ENCODE data around the gene IL36B.
A peak's percentile ranks its signal among the peaks of the same experiment; 100 is the strongest.

IL36B gene

GRCh38 chr2:113005030-113005509 is 47.6 kb downstream of the IL36B start, which contains the start of gene IL36A:
IL36A (plus strand) TSS chr2:113005459; CDS start chr2:113005872, 413 bp downstream.
- DNase-seq: no peak

GRCh38 chr2:113002677-113003076 is 50.0 kb downstream of the IL36B start:
- DNase-seq: no peak

- no peak for DNase-seq
Observed at GRCh38 chr2:113000436-113000835, 52.2 kb downstream of the IL36B start.

GRCh38 chr2:112997151-112997550 is 55.5 kb downstream of the IL36B start:
- DNase-seq: no peak

GRCh38 chr2:112996635-112997034 is 56.0 kb downstream of the IL36B start:
- DNase-seq: peak; percentile 24

GRCh38 chr2:112995346-112995920 is 57.2 kb downstream of the IL36B start:
- peak; percentile 17 for DNase-seq

GRCh38 chr2:112994648-112995047 is 58.0 kb downstream of the IL36B start:
- no peak for DNase-seq

- DNase-seq: no peak
Observed at GRCh38 chr2:112993831-112994230, 58.8 kb downstream of the IL36B start.

GRCh38 chr2:112989611-112990010 is 63.1 kb downstream of the IL36B start:
- no peak for DNase-seq

- DNase-seq: no peak
Observed at GRCh38 chr2:112985090-112985489, 67.6 kb downstream of the IL36B start.

GRCh38 chr2:112980537-112980936 is 72.1 kb downstream of the IL36B start:
- DNase-seq: no peak

- DNase-seq: no peak
Observed at GRCh38 chr2:112979731-112980130, 72.9 kb downstream of the IL36B start.

GRCh38 chr2:112977559-112978056 is 75.1 kb downstream of the IL36B start, which contains the start of gene IL36G:
IL36G (plus strand) TSS chr2:112978006; CDS start chr2:112978639, 633 bp downstream.
- no peak for DNase-seq
